Activated CD8-positive, alpha-beta T cell treated with anti-CD3 and anti-CD28 coated beads for 36 hours (primary cell): ENCODE data around the gene THBS3. TPM values are rescaled to one million over a fixed set of nuclear protein-coding genes. Genes with fewer than 3 reads are reported as not detected.
"Not testable (repeated sequence)": the region's sequence is repeated elsewhere in the genome, so short reads cannot be mapped to it uniquely, and the experiment has no call there.

Experiments used
- ATAC-seq: fragments of 200-7000 bp; cut with Tn5 transposase; one replicate; pipeline ENCODE4 v1.10.0; 2021; ENCODE audit warnings: mild to moderate bottlenecking, moderate library complexity
- CTCF ChIA-PET: fragments of 350-600 bp; sonication (Branson Sonifier 250); formaldehyde crosslinking; loops from one replicate; lab custom pipeline; 2021; ENCODE audit warnings: antibody characterized with exemption; lab: Charles Lee
- POLR2A ChIA-PET: fragments of 350-600 bp; sonication (Branson Sonifier 250); formaldehyde crosslinking; loops from one replicate; lab custom pipeline; 2021; ENCODE audit warnings: antibody characterized with exemption; lab: Charles Lee
- DNase-seq: peaks from one replicate; pipeline ENCODE4 v3.0.0-alpha.2; 2020
- H3K27ac Mint-ChIP-seq: one replicate; pipeline ENCODE4 v1.8.0; 2021; ENCODE audit warnings: mild to moderate bottlenecking, mixed read lengths
- H3K27me3 Mint-ChIP-seq: one replicate; pipeline ENCODE4 v1.8.0; 2021; ENCODE audit warnings: mixed read lengths
- H3K36me3 Mint-ChIP-seq: one replicate; pipeline ENCODE4 v1.8.0; 2021; ENCODE audit warnings: low read depth, mixed read lengths
- H3K4me1 Mint-ChIP-seq: one replicate; pipeline ENCODE4 v1.8.0; 2021; ENCODE audit warnings: low read depth, mixed read lengths
- H3K4me3 Mint-ChIP-seq: one replicate; pipeline ENCODE4 v1.8.0; 2021; ENCODE audit warnings: mild to moderate bottlenecking, moderate library complexity, mixed read lengths
- H3K9me3 Mint-ChIP-seq: one replicate; pipeline ENCODE4 v1.8.0; 2021; ENCODE audit warnings: mixed read lengths
- intact Hi-C: fragments of 100-400 bp; cut with micrococcal nuclease; formaldehyde crosslinking; loops from one replicate; pipeline ENCODE4 v1.10.0; 2022
- total RNA-seq, 2 experiments: library from RNA; stranded (reverse); gene quantifications; one replicate each; pipeline ENCODE4 v1.2.3, GENCODE V29; 2021
- TF ChIP-seq, protein P1 (sequence below): fragments of 200-600 bp; IDR thresholded peaks from one replicate; pipeline ENCODE4 v1.8.0; 2022; ENCODE audit warnings: antibody characterized with exemption, mild to moderate bottlenecking

THBS3 gene
- total RNA-seq, 2 experiments from 2014 or later: 11.1 to 12.0 TPM

DNA sequence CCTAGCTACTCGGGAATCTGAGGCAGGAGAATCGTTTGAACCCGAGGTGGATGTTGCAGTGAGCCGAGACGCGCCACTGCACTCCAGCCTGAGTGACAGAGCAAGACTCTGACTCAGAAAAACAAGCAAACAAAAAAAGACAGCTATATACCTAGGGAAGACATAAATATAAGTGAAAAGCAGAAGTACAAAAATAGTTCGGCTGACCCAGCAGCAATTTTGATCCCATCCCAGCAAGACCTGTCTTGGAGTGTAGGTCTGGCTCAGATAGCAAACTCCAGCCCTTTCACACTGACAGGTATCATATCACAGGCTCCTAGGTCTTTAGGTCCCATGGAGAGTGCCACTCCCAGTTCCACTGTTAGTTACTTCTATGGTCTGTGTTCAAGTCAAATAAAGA lies 15.3 kb upstream of the THBS3 start:
- intact Hi-C loops: no loop called here
- H3K36me3 Mint-ChIP-seq: peaks cover 6% of the 10 kb centered on the region
- ChIA-PET CTCF (interaction anchor here (1.5 to 4.0 kb wide), 4 partner anchors 14 to 49 kb away, joined by 4 to 23 read pairs (median 17); partner anchors contain the start of genes KRTCAP2, THBS3 and TRIM46), POLR2A (interaction anchor here (1.0 to 1.6 kb wide), 4 partner anchors 14 to 49 kb away, joined by 3 to 7 read pairs (median 4); partner anchors contain the start of genes MTX1 and THBS3)
- H3K4me1 Mint-ChIP-seq: peaks cover 39% of the 10 kb centered on the region
- TF ChIP-seq, protein P1, sequence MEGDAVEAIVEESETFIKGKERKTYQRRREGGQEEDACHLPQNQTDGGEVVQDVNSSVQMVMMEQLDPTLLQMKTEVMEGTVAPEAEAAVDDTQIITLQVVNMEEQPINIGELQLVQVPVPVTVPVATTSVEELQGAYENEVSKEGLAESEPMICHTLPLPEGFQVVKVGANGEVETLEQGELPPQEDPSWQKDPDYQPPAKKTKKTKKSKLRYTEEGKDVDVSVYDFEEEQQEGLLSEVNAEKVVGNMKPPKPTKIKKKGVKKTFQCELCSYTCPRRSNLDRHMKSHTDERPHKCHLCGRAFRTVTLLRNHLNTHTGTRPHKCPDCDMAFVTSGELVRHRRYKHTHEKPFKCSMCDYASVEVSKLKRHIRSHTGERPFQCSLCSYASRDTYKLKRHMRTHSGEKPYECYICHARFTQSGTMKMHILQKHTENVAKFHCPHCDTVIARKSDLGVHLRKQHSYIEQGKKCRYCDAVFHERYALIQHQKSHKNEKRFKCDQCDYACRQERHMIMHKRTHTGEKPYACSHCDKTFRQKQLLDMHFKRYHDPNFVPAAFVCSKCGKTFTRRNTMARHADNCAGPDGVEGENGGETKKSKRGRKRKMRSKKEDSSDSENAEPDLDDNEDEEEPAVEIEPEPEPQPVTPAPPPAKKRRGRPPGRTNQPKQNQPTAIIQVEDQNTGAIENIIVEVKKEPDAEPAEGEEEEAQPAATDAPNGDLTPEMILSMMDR: no peak
- DNase-seq: no peak
- no peak overlapping the region for H3K4me3 Mint-ChIP-seq
- no peak for ATAC-seq
- H3K27ac Mint-ChIP-seq: no peak overlapping the region
- no peaks in the 10 kb centered on the region for H3K9me3 Mint-ChIP-seq
- H3K27me3 Mint-ChIP-seq: no peaks in the 10 kb centered on the region

DNA sequence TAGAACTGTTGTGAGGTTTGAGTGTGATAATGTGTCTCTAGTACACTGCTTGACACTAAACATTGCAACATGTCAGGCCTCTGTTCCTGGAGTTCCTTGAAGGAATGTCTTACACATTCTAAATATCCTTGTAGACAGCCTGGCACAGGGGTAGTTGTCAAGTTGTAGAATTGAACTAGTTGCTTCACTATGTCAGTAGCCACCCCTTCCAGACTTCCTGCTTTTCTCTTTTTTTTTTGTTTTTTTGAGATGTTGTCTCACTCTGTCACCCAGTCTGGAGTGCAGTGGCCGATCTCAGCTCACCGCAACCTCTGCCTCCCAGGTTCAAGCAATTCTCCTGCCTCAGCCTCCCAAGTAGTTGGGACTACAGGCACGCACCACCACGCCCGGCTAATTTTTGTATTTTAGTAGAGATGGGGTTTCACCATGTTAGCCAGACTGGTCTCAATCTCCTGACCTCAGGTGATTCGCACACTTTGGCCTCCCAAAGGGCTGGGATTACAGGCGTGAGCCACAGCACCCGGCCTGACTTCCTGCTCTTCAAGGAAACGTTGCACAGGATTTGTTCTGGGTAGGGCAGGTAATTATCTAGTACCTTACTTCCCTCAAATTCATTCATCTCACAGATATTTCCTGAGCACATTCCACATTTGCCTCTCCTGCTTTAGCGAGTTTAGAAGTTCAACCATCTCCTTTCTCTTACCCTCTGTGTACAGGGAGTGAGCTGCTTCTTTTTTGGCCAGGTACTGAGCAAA lies 12.7 kb upstream of the THBS3 start:
- H3K27ac Mint-ChIP-seq: not testable (repeated sequence)

DNA sequence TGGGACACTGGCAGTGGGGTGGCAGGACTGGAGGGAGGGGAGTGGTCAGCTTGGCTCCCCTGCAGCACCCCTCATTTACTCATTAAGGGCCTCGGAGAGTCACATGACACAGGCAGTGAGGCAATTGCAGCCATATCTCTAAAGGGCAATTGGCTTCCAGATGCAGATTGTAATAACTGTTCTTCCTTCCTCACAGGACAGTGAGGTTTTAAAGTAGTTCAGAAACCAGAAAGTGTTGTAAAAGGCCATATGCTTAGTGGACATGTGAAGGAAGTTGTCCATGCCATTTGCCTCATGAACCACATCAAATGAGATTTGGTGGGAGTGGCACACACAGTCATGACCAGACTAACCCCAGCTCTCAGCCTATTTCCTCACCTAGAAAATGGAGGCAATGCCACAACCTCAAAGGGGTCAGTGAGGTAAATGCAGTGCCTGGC lies 11.9 kb upstream of the THBS3 start:
- H3K4me3 Mint-ChIP-seq: no peak overlapping the region
- H3K4me1 Mint-ChIP-seq: peaks cover 18% of the 10 kb centered on the region
- TF ChIP-seq, protein P1: no peak
- DNase-seq: no peak
- H3K27me3 Mint-ChIP-seq: no peaks in the 10 kb centered on the region
- H3K9me3 Mint-ChIP-seq: no peaks in the 10 kb centered on the region
- ChIA-PET CTCF (interaction anchor here (0.8 to 1.5 kb wide), 4 partner anchors 13 to 44 kb away, joined by 3 to 5 read pairs (median 4); no protein-coding TSS in a partner anchor), POLR2A (interaction anchor here (0.7 to 1.2 kb wide), 4 partner anchors 10 to 26 kb away, joined by 3 to 5 read pairs (median 4); partner anchors contain the start of gene THBS3)
- peak overlapping the region; percentile 49 for H3K27ac Mint-ChIP-seq
- ATAC-seq: peak; percentile 30
- peaks cover 3% of the 10 kb centered on the region for H3K36me3 Mint-ChIP-seq
- intact Hi-C loops: no loop called here

More for the DNA sequence above, 12.7 kb upstream of the THBS3 start:
- ChIA-PET CTCF (interaction anchor here (1.2 kb wide), 1 partner anchor 13 kb away, joined by 4 read pairs; the partner anchor contains the start of gene THBS3), POLR2A (interaction anchor here (1.2 kb wide), 1 partner anchor 27 kb away, joined by 3 read pairs; no protein-coding TSS in a partner anchor)
- DNase-seq, ATAC-seq, intact Hi-C loops, H3K9me3 Mint-ChIP-seq, H3K4me3 Mint-ChIP-seq, H3K27me3 Mint-ChIP-seq, H3K36me3 Mint-ChIP-seq: not testable (repeated sequence)
- peaks cover 24% of the 10 kb centered on the region for H3K4me1 Mint-ChIP-seq

DNA sequence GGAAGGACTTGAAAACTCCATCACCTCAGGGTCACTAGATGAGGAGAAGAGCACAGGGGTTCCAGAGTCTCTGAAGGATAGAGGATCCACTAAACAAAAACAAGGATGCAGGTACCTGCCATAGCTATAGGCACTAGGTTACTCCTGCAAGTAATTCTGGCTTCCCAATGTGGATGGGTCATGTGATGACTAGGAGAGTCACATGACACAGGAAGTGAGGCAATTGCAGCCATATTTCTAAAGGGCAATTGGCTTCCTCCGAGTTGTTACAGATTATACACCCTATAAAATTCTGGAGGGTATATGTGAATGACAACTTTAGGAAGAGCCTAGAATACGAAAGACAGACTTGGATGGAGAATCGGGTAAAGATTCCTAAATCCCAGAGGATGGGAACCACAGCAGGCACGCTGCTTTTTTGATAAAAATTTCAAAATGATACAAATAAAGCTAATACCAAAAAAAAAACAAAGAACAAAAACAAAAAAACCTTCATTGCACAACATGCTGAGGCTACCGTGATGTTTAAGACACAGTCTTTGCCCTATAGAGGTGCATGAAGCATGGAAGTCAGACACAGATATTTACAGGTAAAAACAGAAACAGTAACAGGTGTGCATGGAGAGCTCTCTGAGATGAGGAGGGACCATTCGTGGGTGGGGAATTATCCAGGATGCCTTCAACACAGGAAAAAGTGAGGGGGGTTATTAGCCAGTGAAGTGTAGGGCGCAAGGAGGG lies 11.3 kb upstream of the THBS3 start:
- ATAC-seq (peak; percentile 32), DNase-seq (peak; percentile 42)
- Mint-ChIP-seq H3K4me1 (peaks cover 16% of the 10 kb centered on the region), H3K36me3 (peaks cover 3% of the 10 kb centered on the region), H3K9me3 (no peaks in the 10 kb centered on the region), H3K27ac (peak overlapping the region; percentile 49), H3K4me3 (no peak overlapping the region), H3K27me3 (no peaks in the 10 kb centered on the region)
- CTCF ChIA-PET: interaction anchor here (0.7 to 1.5 kb wide), 6 partner anchors 12 to 103 kb away, joined by 3 to 5 read pairs (median 4); no protein-coding TSS in a partner anchor
- TF ChIP-seq, protein P1: no peak
- intact Hi-C loops: no loop called here
- POLR2A ChIA-PET: interaction anchor here (0.7 to 1.2 kb wide), 5 partner anchors 9 to 26 kb away, joined by 3 to 5 read pairs (median 3); partner anchors contain the start of gene THBS3

DNA sequence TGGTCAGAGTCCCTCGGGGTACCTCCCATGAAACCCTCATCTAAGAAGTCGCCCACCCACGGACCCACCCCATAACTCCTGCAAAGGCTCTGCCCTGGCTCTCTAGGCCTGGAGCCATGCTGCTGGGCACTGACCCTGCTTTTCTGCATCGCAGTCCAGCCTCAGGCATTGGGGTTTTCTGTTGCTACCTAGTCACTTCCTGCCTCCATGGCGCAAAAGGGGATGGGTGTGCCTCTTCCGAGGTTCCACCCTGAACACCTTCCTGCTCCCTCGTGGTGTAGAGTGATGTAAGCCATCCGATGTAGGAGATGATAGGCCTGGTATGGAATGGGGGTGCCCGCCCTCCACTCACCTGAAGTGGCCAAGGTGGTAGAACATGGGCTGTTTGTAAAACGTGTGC lies 7.0 kb upstream of the THBS3 start:
- peak; percentile 34 for ATAC-seq
- H3K27me3 Mint-ChIP-seq, CTCF ChIA-PET, H3K4me3 Mint-ChIP-seq, POLR2A ChIA-PET, DNase-seq, H3K9me3 Mint-ChIP-seq, H3K36me3 Mint-ChIP-seq, intact Hi-C loops: not testable (repeated sequence)
- H3K4me1 Mint-ChIP-seq: peaks cover 22% of the 10 kb centered on the region
- peak overlapping the region; percentile 0 for H3K27ac Mint-ChIP-seq

DNA sequence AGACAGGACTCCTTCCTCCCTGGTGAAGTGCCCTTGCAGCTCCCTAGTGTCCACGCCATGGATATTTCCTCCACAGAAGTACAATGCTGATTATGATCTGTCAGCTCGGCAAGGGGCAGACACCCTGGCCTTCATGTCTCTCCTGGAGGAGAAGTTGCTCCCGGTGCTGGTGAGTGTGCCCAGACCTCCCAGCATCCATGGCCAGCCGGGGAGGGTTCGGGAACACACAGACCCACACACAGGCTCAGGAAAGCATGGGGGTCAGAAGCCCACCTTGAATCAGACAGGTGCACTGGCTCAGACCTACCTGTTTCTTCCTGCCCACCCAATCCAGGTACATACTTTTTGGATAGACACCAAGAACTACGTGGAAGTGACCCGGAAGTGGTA lies 4.3 kb upstream of the THBS3 start:
- POLR2A ChIA-PET, H3K27me3 Mint-ChIP-seq, intact Hi-C loops, H3K36me3 Mint-ChIP-seq, H3K4me3 Mint-ChIP-seq, H3K27ac Mint-ChIP-seq, DNase-seq, H3K9me3 Mint-ChIP-seq, ATAC-seq: not testable (repeated sequence)
- CTCF ChIA-PET: interaction anchor here (1.3 to 7.4 kb wide), 2 partner anchors 13 to 39 kb away, joined by 4 to 47 read pairs; no protein-coding TSS in a partner anchor
- H3K4me1 Mint-ChIP-seq: peaks cover 25% of the 10 kb centered on the region

DNA sequence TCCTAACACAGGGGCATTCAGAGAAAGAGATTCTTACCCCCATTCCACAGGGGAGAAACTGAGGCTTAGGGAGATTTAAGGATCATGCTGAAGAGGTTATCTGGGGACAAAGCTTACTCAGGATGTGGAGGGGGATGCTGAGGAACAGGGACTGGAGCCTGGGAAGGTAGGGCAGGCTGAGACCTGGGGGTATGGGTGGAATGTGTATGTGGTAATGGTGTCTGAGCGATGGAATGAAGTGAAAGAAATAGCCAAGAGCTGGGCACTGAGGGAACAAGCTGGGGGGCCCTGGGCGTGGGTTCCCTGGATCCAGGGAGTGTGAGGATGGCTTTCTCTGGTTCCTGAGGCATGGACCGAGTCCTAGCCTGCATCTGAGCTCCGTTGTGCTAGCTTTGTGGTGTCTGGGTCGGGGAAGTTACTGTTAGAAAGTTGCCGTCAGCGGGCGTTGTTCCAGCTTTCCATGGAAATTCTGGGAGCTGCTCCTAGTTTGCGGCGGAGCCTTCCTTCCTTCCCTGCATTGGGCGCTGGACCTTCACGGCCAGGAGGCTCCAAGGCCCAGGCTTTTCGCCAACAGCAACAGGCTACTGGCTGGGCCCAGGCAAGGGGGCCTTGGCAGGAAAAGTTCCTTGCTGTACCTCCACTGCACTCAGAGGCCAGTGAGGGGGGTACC lies 3.8 kb upstream of the THBS3 start:
- H3K4me3 Mint-ChIP-seq, DNase-seq, intact Hi-C loops, H3K36me3 Mint-ChIP-seq, H3K27ac Mint-ChIP-seq, ATAC-seq, H3K9me3 Mint-ChIP-seq, H3K27me3 Mint-ChIP-seq: not testable (repeated sequence)
- ChIA-PET CTCF (interaction anchor here (1.3 to 7.4 kb wide), 2 partner anchors 13 to 39 kb away, joined by 4 to 47 read pairs; no protein-coding TSS in a partner anchor), POLR2A (interaction anchor here (0.7 kb wide), 1 partner anchor 19 kb away, joined by 3 read pairs; no protein-coding TSS in a partner anchor)
- peaks cover 29% of the 10 kb centered on the region for H3K4me1 Mint-ChIP-seq
